ENCODE results near the gene RIC3.

The RIC3 gene

DNA sequence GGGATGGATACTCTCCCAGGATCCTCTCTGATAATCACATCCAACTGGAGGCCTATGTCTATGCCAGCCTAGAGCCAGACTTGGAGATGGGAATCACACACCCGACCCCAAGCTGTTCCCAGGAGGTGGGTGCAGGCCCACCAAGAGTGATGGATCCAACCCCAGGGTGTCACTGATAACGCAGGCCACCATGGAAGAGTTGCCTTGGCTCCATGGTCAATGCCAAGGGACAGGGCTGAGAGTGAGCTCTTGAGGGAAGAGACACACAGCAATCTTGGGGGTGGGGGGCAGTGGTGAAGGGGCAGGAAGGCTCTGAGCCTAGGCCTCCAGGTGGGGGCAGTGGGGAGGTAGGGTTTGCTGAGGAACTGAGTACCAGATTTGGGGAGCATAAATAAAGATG, 70.9 kb downstream of the RIC3 start:
- H3K4me1 ChIP-seq (ENCODE audit: insufficient read depth, low read length, severe bottlenecking) = no peaks in the 10 kb centered on the region
- no peak overlapping the region for H3K4me3 ChIP-seq (ENCODE audit: low read depth, low read length, poor library complexity, severe bottlenecking)
- H3K36me3 ChIP-seq (ENCODE audit: insufficient read depth, low read length) = no peaks in the 10 kb centered on the region
- no peaks in the 10 kb centered on the region for H3K79me2 ChIP-seq (ENCODE audit: insufficient read depth, low read length)
- no peaks in the 10 kb centered on the region for H3F3A ChIP-seq (ENCODE audit: insufficient read depth, low read length)
- no peaks in the 10 kb centered on the region for H3K27me3 ChIP-seq (ENCODE audit: insufficient read depth, low read length)
- H2AFZ ChIP-seq (ENCODE audit: low read length) = no peak overlapping the region
- no peak overlapping the region for H3K9ac ChIP-seq (ENCODE audit: low read length)
- no peak overlapping the region for H3K27ac ChIP-seq (ENCODE audit: low read depth, low read length, poor library complexity, severe bottlenecking)
- H4K20me1 ChIP-seq (ENCODE audit: insufficient read depth, low read length) = no peaks in the 10 kb centered on the region
- TF ChIP-seq EZH2 (IDR thresholded peaks at IDR 0.05; ENCODE audit: borderline replicate concordance, low read length) = no peak
- TF ChIP-seq, protein P1, sequence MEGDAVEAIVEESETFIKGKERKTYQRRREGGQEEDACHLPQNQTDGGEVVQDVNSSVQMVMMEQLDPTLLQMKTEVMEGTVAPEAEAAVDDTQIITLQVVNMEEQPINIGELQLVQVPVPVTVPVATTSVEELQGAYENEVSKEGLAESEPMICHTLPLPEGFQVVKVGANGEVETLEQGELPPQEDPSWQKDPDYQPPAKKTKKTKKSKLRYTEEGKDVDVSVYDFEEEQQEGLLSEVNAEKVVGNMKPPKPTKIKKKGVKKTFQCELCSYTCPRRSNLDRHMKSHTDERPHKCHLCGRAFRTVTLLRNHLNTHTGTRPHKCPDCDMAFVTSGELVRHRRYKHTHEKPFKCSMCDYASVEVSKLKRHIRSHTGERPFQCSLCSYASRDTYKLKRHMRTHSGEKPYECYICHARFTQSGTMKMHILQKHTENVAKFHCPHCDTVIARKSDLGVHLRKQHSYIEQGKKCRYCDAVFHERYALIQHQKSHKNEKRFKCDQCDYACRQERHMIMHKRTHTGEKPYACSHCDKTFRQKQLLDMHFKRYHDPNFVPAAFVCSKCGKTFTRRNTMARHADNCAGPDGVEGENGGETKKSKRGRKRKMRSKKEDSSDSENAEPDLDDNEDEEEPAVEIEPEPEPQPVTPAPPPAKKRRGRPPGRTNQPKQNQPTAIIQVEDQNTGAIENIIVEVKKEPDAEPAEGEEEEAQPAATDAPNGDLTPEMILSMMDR (IDR thresholded peaks at IDR 0.05; ENCODE audit: low read length) = no peak
- H3K9me3 ChIP-seq (ENCODE audit: low read length) = no peaks in the 10 kb centered on the region
- no peak overlapping the region for H3K4me2 ChIP-seq (ENCODE audit: low read length)
- no peaks in the 10 kb centered on the region for H3K9me2 ChIP-seq (ENCODE audit: low read depth, low read length)

DNA sequence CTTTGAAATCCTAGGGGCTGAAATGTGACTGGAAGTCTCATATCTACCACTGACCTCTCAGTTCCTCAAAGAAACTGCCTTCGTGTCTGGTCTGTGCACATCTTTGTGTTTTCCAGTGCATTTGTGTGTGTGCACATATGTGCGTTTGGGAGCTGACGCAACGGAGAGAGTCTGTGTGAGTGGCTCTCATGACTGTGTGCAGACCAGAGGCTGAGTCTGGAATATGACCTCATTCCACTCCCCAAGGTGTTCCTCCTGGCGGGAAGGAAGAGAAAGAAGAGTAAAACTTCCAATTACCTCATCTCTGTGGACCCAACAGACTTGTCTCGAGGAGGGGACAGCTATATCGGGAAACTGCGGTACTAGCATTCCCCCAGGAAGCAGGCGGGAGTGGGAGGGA, 71.4 kb downstream of the RIC3 start:
- H3K27ac ChIP-seq (ENCODE audit: low read depth, low read length, poor library complexity, severe bottlenecking) = no peak overlapping the region
- no peak overlapping the region for H3K9ac ChIP-seq (ENCODE audit: low read length)
- H3F3A ChIP-seq (ENCODE audit: insufficient read depth, low read length) = no peaks in the 10 kb centered on the region
- no peaks in the 10 kb centered on the region for H3K9me2 ChIP-seq (ENCODE audit: low read depth, low read length)
- H3K4me1 ChIP-seq (ENCODE audit: insufficient read depth, low read length, severe bottlenecking) = no peaks in the 10 kb centered on the region
- H2AFZ ChIP-seq (ENCODE audit: low read length) = no peak overlapping the region
- no peaks in the 10 kb centered on the region for H3K79me2 ChIP-seq (ENCODE audit: insufficient read depth, low read length)
- H3K4me2 ChIP-seq (ENCODE audit: low read length) = no peak overlapping the region
- no peak overlapping the region for H3K4me3 ChIP-seq (ENCODE audit: low read depth, low read length, poor library complexity, severe bottlenecking)
- TF ChIP-seq EZH2 (IDR thresholded peaks at IDR 0.05; ENCODE audit: borderline replicate concordance, low read length) = no peak
- TF ChIP-seq, protein P1 (IDR thresholded peaks at IDR 0.05; ENCODE audit: low read length) = no peak
- H3K36me3 ChIP-seq (ENCODE audit: insufficient read depth, low read length) = no peaks in the 10 kb centered on the region
- no peaks in the 10 kb centered on the region for H3K9me3 ChIP-seq (ENCODE audit: low read length)
- H3K27me3 ChIP-seq (ENCODE audit: insufficient read depth, low read length) = no peaks in the 10 kb centered on the region
- H4K20me1 ChIP-seq (ENCODE audit: insufficient read depth, low read length) = no peaks in the 10 kb centered on the region

DNA sequence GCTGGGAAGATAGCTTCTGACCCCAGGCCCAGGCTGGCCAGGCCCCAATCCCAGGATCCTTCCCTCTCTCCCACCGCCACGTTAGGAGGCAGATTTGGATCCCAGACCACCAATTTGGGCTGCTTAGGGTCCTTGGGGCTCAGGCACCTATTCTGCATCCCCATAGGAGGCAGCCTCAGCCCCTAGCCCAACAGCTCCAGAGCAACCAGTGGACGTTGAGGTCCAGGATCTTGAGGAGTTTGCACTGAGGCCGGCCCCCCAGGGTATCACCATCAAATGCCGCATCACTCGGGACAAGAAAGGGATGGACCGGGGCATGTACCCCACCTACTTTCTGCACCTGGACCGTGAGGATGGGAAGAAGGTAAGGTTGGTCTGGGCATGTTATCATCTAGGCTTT, 71.8 kb downstream of the RIC3 start:
- TF ChIP-seq, protein P1 (IDR thresholded peaks at IDR 0.05; ENCODE audit: low read length) = no peak
- no peak for TF ChIP-seq EZH2 (IDR thresholded peaks at IDR 0.05; ENCODE audit: borderline replicate concordance, low read length)
- Histone ChIP-seq H2AFZ (ENCODE audit: low read length) (no peak overlapping the region), H3K4me1 (ENCODE audit: insufficient read depth, low read length, severe bottlenecking) (no peaks in the 10 kb centered on the region), H3K4me3 (ENCODE audit: low read depth, low read length, poor library complexity, severe bottlenecking) (no peak overlapping the region), H3K9ac (ENCODE audit: low read length) (no peak overlapping the region), H3K36me3 (ENCODE audit: insufficient read depth, low read length) (no peaks in the 10 kb centered on the region), H3K79me2 (ENCODE audit: insufficient read depth, low read length) (no peaks in the 10 kb centered on the region), H3F3A (ENCODE audit: insufficient read depth, low read length) (no peaks in the 10 kb centered on the region), H3K27ac (ENCODE audit: low read depth, low read length, poor library complexity, severe bottlenecking) (no peak overlapping the region), H4K20me1 (ENCODE audit: insufficient read depth, low read length) (no peaks in the 10 kb centered on the region), H3K4me2 (ENCODE audit: low read length) (no peak overlapping the region), H3K9me2 (ENCODE audit: low read depth, low read length) (no peaks in the 10 kb centered on the region), H3K27me3 (ENCODE audit: insufficient read depth, low read length) (no peaks in the 10 kb centered on the region), H3K9me3 (ENCODE audit: low read length) (no peaks in the 10 kb centered on the region)

Measured in OCI-LY1 (cell line).